RWPE2 (cell line): ENCODE results near the gene HLA-A.
"Not testable (repeated sequence)": the region's sequence is repeated elsewhere in the genome, so short reads cannot be mapped to it uniquely, and the experiment has no call there.

ENCODE experiments used
- ATAC-seq: fragments of 200-7000 bp; cut with Tn5 transposase; 3 replicates; pipeline ENCODE4 v1.9.1; 2021; ENCODE audit warnings: low read depth
- DNase-seq: peaks from one replicate; pipeline ENCODE4 v3.0.0-alpha.2; 2020; ENCODE audit warnings: low spot score
- H3K27ac ChIP-seq: fragments of 450-650 bp; 2 replicates; pipeline ENCODE4 v1.5.1; 2017; ENCODE audit warnings: mild to moderate bottlenecking; ENCODE audit not compliant: poor library complexity, severe bottlenecking
- H3K27me3 ChIP-seq: fragments of 250-450 bp; sonication (Bioruptor Pico); 2 replicates; pipeline ENCODE4 v1.5.1; 2021; ENCODE audit warnings: mild to moderate bottlenecking, moderate library complexity; ENCODE audit not compliant: insufficient read depth, poor library complexity, severe bottlenecking
- H3K36me3 ChIP-seq: fragments of 250-450 bp; sonication (Bioruptor Pico); 2 replicates; pipeline ENCODE4 v1.5.1; 2020; ENCODE audit warnings: low read depth, mild to moderate bottlenecking, moderate library complexity
- H3K4me1 ChIP-seq: fragments of 250-450 bp; sonication (Bioruptor Pico); 2 replicates; pipeline ENCODE4 v1.5.1; 2021; ENCODE audit warnings: mild to moderate bottlenecking, moderate library complexity; ENCODE audit not compliant: insufficient read depth, poor library complexity, severe bottlenecking
- H3K4me3 ChIP-seq: fragments of 250-450 bp; sonication (Bioruptor Pico); 2 replicates; pipeline ENCODE4 v1.5.1; 2021; ENCODE audit warnings: mild to moderate bottlenecking, moderate library complexity; ENCODE audit not compliant: severe bottlenecking
- H3K9me3 ChIP-seq: fragments of 250-450 bp; sonication (Bioruptor Pico); 2 replicates; pipeline ENCODE4 v1.5.1; 2021; ENCODE audit warnings: mild to moderate bottlenecking, moderate library complexity; ENCODE audit not compliant: severe bottlenecking
- TF ChIP-seq, protein P1 (sequence below): fragments of 450-650 bp; IDR thresholded peaks from one replicate; pipeline ENCODE4 v1.5.1; 2017; ENCODE audit warnings: mild to moderate bottlenecking, moderate library complexity; ENCODE audit not compliant: poor library complexity, severe bottlenecking

HLA-A gene

DNA sequence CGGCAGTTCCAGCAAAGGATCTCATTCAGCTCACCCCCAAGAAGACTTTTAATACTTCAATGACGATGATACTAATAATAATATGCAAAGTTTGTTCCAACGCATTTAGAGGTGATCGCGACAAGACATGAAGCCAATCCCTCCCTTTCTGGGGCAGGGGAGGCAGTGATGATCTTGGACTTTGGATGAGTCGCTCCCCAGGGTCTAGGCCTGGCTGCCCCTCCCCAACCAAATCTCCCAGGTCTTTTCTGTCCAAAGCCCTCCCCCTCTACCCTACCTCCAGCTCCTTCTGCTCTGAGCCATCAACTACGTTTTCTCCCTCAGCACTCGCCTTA, 33.9 kb downstream of the HLA-A start:
- H3K4me1 ChIP-seq, result no peaks in the 10 kb centered on the region
- ATAC-seq, result no peak
- peaks cover 6% of the 10 kb centered on the region for H3K27me3 ChIP-seq
- H3K9me3 ChIP-seq, result no peaks in the 10 kb centered on the region
- H3K36me3 ChIP-seq, result no peaks in the 10 kb centered on the region
- TF ChIP-seq, protein P1, sequence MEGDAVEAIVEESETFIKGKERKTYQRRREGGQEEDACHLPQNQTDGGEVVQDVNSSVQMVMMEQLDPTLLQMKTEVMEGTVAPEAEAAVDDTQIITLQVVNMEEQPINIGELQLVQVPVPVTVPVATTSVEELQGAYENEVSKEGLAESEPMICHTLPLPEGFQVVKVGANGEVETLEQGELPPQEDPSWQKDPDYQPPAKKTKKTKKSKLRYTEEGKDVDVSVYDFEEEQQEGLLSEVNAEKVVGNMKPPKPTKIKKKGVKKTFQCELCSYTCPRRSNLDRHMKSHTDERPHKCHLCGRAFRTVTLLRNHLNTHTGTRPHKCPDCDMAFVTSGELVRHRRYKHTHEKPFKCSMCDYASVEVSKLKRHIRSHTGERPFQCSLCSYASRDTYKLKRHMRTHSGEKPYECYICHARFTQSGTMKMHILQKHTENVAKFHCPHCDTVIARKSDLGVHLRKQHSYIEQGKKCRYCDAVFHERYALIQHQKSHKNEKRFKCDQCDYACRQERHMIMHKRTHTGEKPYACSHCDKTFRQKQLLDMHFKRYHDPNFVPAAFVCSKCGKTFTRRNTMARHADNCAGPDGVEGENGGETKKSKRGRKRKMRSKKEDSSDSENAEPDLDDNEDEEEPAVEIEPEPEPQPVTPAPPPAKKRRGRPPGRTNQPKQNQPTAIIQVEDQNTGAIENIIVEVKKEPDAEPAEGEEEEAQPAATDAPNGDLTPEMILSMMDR, result no peak
- H3K27ac ChIP-seq, result no peak overlapping the region
- no peak for DNase-seq
- H3K4me3 ChIP-seq, result peak overlapping the region; percentile 37

DNA sequence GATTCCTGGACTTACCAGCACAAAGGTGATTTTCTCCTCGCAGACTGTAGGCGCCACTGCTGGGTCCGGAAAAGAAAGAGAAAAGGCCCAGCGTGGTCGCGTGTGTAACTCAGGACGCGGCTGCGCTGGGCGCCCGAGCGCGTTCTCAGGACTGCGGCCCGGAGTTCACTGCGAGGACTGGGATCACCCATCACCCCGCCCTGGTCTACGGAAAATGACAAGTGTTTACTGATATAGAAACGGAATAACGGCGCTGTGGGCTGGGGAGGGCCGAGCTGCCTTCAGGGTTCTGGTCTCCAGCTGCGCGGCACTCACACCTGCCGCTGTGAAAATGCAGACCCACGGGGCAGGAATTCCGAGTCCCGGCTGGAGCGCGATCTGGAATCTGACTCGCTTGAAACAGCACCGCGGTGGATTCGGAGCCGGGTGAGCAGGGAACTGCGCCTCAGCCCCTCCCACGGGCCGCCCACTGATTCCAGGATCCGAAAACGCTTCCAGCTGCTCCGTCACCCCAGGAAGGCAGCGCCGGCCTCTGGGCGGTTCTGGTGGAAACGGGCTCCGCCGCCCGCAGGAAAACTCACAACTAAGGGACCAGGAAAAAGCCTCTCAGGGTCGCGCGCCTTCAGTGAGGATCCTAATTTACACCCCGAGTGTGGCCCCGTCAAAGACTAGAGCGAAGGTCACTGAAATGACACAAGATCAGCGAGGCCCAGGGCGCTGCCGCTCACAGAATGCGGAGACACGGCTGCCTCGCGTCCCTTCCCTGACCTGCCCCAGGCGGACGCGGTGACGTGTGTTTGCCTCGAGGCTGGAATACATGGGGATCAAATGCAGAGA, 34.5 kb downstream of the HLA-A start:
- no peaks in the 10 kb centered on the region for H3K9me3 ChIP-seq
- TF ChIP-seq, protein P1, result peak; percentile 54
- H3K27ac ChIP-seq, result no peak overlapping the region
- peak overlapping the region; percentile 37 for H3K4me3 ChIP-seq
- no peaks in the 10 kb centered on the region for H3K36me3 ChIP-seq
- peaks cover 6% of the 10 kb centered on the region for H3K27me3 ChIP-seq
- DNase-seq (no peak), ATAC-seq (peak; percentile 90)
- no peaks in the 10 kb centered on the region for H3K4me1 ChIP-seq

DNA sequence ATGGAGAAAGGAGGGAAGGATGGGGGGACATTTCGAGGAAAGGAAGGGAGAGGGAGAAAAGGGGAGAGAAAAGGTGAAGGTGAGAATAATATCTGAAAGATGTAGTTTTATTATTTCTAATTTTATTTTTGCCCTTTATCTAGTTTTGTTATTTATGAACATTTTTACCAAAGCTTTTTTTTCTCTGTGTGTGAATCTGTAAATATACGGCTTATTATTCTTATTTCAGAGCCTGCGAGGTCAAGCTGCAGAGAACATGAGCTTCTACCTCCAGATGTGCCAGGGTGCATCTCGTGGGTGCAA, 35.0 kb downstream of the HLA-A start:
- Histone ChIP-seq H3K4me3 (peak overlapping the region; percentile 37), H3K27ac (no peak overlapping the region)
- no peak for DNase-seq

DNA sequence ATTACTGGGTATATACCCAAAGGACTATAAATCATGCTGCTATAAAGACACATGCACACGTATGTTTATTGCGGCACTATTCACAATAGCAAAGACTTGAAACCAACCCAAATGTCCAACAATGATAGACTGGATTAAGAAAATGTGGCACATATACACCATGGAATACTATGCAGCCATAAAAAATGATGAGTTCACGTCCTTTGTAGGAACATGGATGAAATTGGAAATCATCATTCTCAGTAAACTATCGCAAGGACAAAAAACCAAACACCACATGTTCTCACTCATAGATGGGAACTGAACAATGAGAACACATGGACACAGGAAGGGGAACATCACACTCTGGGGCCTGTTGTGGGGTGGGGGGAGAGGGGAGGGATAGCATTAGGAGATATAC, 37.7 kb downstream of the HLA-A start:
- H3K36me3 ChIP-seq, H3K4me1 ChIP-seq, H3K4me3 ChIP-seq, H3K9me3 ChIP-seq, DNase-seq, H3K27ac ChIP-seq, ATAC-seq, H3K27me3 ChIP-seq: not testable (repeated sequence)

More for the DNA sequence above, 35.0 kb downstream of the HLA-A start:
- ATAC-seq, result no peak
- Histone ChIP-seq H3K27me3 (peaks cover 6% of the 10 kb centered on the region), H3K36me3 (no peaks in the 10 kb centered on the region), H3K4me1 (no peaks in the 10 kb centered on the region), H3K9me3 (no peaks in the 10 kb centered on the region)
- TF ChIP-seq, protein P1, result no peak

DNA sequence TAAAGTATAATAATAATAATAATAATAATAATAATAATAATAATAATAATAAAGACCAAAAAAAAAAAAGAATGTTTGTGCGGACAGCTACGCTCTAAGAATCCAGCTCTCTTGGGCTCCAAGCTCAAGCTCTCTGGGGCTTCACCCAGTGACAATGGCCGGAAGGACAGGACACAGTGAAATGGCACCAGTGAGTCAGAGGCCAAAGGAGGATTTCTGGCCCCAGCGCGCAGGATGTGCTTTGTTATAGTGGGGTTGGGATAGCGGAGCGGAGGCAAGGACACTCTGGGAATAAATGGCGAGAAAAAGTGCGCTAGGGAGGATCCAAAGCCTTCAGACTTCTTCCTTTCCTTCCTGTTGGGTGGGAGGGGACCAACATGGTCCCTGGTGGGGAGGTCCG, 38.2 kb downstream of the HLA-A start:
- DNase-seq (no peak), ATAC-seq (no peak)
- TF ChIP-seq, protein P1, result no peak
- Histone ChIP-seq H3K27ac (no peak overlapping the region), H3K4me1 (no peaks in the 10 kb centered on the region), H3K9me3 (no peaks in the 10 kb centered on the region), H3K4me3 (no peak overlapping the region), H3K27me3 (peaks cover 4% of the 10 kb centered on the region), H3K36me3 (no peaks in the 10 kb centered on the region)
